SK-N-SH treated with all-trans-retinoic acid at 6 μM for 48 hours (cell line): ENCODE measurements around the gene SMAD3.

Experiments
- ARNTL ChIP-seq: fragments of 450-650 bp; formaldehyde crosslinking; IDR thresholded peaks from 2 replicates; pipeline ENCODE4 v1.5.0; 2020; ENCODE audit warnings: low read depth, mild to moderate bottlenecking, moderate library complexity, borderline replicate concordance
- BACH2 ChIP-seq: fragments of 250-450 bp; sonication (Bioruptor Pico); IDR thresholded peaks from 2 replicates; pipeline ENCODE4 v1.9.0; 2021; ENCODE audit warnings: mild to moderate bottlenecking, borderline replicate concordance
- ESRRG ChIP-seq: fragments of 250-450 bp; sonication (Bioruptor Pico); IDR thresholded peaks from 2 replicates; pipeline ENCODE4 v1.6.1; 2021; ENCODE audit warnings: mild to moderate bottlenecking
- ISL1 ChIP-seq: fragments of 250-450 bp; sonication (Bioruptor Pico); IDR thresholded peaks from 2 replicates; pipeline ENCODE4 v2.1.2; 2022; ENCODE audit warnings: mild to moderate bottlenecking, moderate library complexity
- PATZ1 ChIP-seq: fragments of 250-450 bp; sonication (Bioruptor Pico); IDR thresholded peaks from 2 replicates; pipeline ENCODE4 v1.8.0; 2020; ENCODE audit warnings: mild to moderate bottlenecking, moderate library complexity, borderline replicate concordance
- SNAI2 ChIP-seq: fragments of 250-450 bp; sonication (Bioruptor Pico); IDR thresholded peaks from 2 replicates; pipeline ENCODE4 v1.5.0; 2020; ENCODE audit warnings: mild to moderate bottlenecking, moderate library complexity
- TSHZ2 ChIP-seq: fragments of 250-450 bp; sonication (Bioruptor Pico); IDR thresholded peaks from 2 replicates; pipeline ENCODE4 v1.5.0; 2020; ENCODE audit warnings: mild to moderate bottlenecking, moderate library complexity
- ZC3H10 ChIP-seq: fragments of 250-450 bp; sonication (Bioruptor Pico); IDR thresholded peaks from 2 replicates; pipeline ENCODE4 v1.5.1; 2021; ENCODE audit warnings: mild to moderate bottlenecking, moderate library complexity
- ZFP3 ChIP-seq: fragments of 250-450 bp; sonication (Bioruptor Pico); IDR thresholded peaks from 2 replicates; pipeline ENCODE4 v1.5.0; 2020; ENCODE audit warnings: mild to moderate bottlenecking, moderate library complexity
- ZFP30 ChIP-seq: fragments of 450-650 bp; formaldehyde crosslinking; IDR thresholded peaks from 2 replicates; pipeline ENCODE4 v1.5.0; 2022; ENCODE audit warnings: mild to moderate bottlenecking, moderate library complexity

GRCh38 chr15:67178569-67179210, 113.3 kb downstream of the SMAD3 start:
- TF ChIP-seq ESRRG (CRISPR knock-in tag) (peak; percentile 79; the same call in 1 of the 2 replicates), ZFP3 (CRISPR knock-in tag) (no peak; the same call in none of the 2 replicates), BACH2 (CRISPR knock-in tag) (no peak), ZC3H10 (no peak), ZFP30 (CRISPR knock-in tag) (no peak), TSHZ2 (CRISPR knock-in tag) (no peak), SNAI2 (CRISPR knock-in tag) (no peak), ISL1 (CRISPR knock-in tag) (peak; percentile 67), PATZ1 (peak; percentile 35; the same call in 1 of the 2 replicates), ARNTL (CRISPR knock-in tag) (no peak)
